H7 (cell line): Measurements from ENCODE around the gene GALNT6. TPM values are rescaled to one million over a fixed set of nuclear protein-coding genes. Genes with fewer than 3 reads are reported as not detected.
"Not testable (repeated sequence)": the region's sequence is repeated elsewhere in the genome, so short reads cannot be mapped to it uniquely, and the experiment has no call there.

Experiments used
- DNase-seq: peaks from one replicate; pipeline ENCODE4 v3.0.0; 2012
- H3K27me3 ChIP-seq: 2 replicates; pipeline ENCODE4 v1.6.0; 2011; ENCODE audit warnings: mild to moderate bottlenecking, low read length; ENCODE audit not compliant: control insufficient read depth, insufficient read depth
- H3K36me3 ChIP-seq: replicated peaks from 2 replicates; pipeline ENCODE4 v1.5.1; 2011; ENCODE audit warnings: low read length; ENCODE audit not compliant: control insufficient read depth, insufficient read depth
- H3K4me3 ChIP-seq: 2 replicates; pipeline ENCODE4 v1.5.1; 2011; ENCODE audit warnings: low read depth, mild to moderate bottlenecking, control low read depth, low read length, moderate library complexity; ENCODE audit not compliant: insufficient read depth
- total RNA-seq: library from RNA; depleted of rRNA; stranded (reverse); fragments of >200 nt; shearing (Covaris generic); gene quantifications from 2 replicates; pipeline ENCODE4 v1.2.3, GENCODE V29; 2014

GALNT6 gene
- total RNA-seq, 1 experiment from 2014 or later: 22.8 TPM

DNA sequence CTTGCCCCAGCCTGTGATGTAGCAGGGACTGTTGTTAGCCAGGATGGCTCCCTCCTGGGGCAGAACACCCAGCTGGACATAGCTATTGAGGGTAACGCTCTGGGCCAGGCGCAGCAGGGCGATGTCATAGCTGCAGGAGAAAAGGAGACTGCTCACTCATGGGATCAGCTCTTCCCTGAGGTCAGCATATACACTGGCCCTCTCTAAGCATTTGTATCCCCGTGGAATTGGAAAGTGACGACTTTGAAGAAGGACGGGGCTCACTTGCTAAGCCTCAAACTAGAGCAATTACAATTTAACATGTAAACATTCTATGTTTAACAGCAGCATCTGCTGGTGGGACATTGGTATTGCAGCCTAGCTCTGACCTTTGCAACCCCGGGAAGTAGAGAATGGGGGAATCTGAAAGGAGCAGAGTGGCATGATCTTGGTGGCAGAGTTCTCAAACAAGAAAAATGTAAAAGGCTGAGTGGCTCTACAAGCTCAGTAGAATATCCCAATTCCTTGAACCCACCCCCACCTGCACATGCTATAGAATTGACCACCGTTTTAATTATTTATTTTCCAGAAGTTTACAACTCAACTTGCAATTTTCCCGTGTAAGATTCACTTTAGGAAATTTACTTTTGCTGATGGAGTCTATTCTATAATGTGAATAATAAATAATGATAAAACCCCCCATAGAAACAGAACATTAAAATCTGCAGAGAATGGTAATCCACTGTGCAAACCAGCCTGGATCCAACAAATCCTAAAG lies 49.8 kb downstream of the GALNT6 start:
- Histone ChIP-seq H3K4me3 (no peak overlapping the region), H3K36me3 (no peaks in the 10 kb centered on the region), H3K27me3 (no peaks in the 10 kb centered on the region)
- DNase-seq: peak; percentile 79

DNA sequence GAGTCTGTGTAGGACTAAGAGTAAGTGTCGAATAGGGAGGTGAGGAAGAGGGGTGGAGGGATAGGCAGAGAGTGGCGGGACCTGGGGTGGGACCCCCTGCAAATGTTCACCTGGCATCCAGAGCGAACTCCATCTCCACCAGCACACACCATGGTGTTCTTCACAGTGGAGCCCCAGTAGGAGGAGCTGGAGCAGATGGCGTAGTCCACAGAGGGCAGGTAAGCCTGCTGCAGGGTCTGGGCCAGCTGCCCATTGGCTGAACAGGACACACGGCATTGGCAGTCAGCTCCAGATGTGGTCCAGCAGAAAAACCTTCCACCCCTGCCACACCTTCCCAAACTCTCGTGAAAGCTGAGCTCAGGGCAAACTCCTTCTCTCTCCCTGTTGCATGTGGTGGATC lies 51.5 kb downstream of the GALNT6 start:
- Histone ChIP-seq H3K36me3 (no peaks in the 10 kb centered on the region), H3K4me3 (no peak overlapping the region), H3K27me3 (no peaks in the 10 kb centered on the region)
- peak; percentile 26 for DNase-seq

DNA sequence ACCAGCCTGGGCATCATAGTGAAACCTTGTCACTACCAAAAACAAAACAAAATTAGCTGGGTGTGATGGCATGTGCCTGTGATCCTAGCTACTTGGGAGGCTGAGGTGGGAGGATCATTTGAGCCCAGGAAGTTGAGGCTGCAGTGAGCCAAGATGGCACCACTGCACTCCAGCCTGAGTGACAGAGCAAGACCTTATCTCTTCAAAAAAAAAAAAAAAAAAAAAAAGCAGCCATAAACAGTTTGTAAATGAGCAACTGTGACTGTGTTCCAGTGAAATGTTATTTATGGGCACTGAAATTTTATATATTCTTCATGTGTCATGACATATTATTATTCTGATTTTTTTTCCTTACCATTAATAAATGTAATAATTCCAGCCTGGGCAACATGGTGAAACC lies 53.9 kb downstream of the GALNT6 start:
- DNase-seq, H3K36me3 ChIP-seq, H3K4me3 ChIP-seq, H3K27me3 ChIP-seq: not testable (repeated sequence)

DNA sequence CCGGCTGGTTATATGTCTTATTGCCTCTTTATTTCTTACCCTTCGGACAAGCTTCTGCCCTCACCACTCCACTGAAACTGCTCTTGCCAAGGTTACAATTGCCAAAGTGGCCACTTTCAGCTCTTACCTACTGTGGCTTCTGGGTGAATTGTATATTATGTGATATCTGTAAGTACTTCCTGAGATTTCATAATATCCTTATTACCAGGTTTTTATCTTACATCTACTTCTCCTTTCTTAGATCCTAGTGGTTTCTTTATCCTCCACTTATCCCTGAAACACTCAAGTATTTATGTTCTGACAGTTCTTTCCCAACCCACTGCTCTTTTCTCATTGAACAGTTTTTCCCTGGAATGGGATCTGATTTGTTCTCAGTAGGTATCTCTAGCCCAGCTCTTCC lies 55.3 kb downstream of the GALNT6 start:
- DNase-seq: no peak
- H3K36me3 ChIP-seq: no peaks in the 10 kb centered on the region
- H3K27me3 ChIP-seq: no peaks in the 10 kb centered on the region
- no peak overlapping the region for H3K4me3 ChIP-seq

DNA sequence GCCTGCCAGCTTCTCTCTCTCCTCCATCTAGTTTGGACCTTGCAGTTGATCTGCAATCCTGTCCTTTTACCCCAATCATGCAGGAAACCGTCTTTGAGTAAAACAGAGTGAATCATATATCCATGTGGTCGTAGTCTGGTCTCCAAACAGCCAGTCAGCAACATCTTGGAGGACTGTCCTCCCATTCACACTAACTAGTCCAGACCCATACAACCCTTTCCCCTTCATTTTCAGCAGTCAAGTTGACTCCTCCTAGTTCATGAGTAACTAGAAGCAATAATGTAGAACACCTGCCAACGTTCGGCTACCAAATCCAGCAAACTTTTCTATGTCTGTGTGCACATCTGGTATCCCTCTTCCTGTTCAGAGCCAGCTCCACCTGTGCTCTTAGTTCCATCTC lies 56.4 kb downstream of the GALNT6 start:
- no peaks in the 10 kb centered on the region for H3K27me3 ChIP-seq
- no peaks in the 10 kb centered on the region for H3K36me3 ChIP-seq
- no peak overlapping the region for H3K4me3 ChIP-seq
- no peak for DNase-seq

DNA sequence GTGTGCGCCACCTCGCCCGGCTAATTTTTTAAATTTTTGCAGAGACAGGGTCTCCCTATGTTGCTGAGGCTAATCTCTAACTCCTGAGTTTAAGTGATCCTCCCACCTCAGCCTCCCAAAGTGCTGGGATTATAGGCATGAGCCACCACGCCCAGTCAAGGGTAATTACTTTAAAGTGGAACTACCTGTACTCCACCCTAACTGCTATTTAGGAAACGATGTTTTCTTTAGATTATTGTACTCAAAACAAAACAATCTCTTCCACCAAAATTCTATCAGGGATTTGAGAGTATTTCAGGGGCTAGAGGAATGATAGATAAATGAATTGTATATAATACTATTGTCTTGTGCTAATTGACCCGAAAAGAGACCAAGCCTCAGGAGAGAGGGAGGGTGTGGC lies 57.7 kb downstream of the GALNT6 start:
- Histone ChIP-seq H3K36me3 (no peaks in the 10 kb centered on the region), H3K4me3 (no peak overlapping the region), H3K27me3 (no peaks in the 10 kb centered on the region)
- no peak for DNase-seq

DNA sequence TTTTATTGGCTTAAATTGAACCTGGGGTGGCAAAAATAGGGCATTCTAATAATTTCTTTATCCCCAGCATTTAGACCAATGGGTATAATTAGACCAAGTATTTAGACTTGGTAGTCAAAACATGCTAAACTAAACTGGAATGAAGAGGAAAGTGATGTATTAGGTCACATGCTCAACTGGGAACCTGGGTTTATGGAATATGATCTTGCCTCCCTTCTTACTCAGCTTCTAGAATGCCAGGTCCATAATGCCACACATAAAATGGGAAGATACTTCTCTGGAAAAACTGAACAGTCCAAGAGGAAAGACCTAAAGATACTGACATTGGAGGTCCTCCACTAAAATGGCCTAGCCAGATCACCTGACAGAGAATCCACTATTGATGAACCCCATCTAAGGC lies 61.0 kb downstream of the GALNT6 start:
- no peaks in the 10 kb centered on the region for H3K27me3 ChIP-seq
- H3K36me3 ChIP-seq: no peaks in the 10 kb centered on the region
- DNase-seq: no peak
- no peak overlapping the region for H3K4me3 ChIP-seq

DNA sequence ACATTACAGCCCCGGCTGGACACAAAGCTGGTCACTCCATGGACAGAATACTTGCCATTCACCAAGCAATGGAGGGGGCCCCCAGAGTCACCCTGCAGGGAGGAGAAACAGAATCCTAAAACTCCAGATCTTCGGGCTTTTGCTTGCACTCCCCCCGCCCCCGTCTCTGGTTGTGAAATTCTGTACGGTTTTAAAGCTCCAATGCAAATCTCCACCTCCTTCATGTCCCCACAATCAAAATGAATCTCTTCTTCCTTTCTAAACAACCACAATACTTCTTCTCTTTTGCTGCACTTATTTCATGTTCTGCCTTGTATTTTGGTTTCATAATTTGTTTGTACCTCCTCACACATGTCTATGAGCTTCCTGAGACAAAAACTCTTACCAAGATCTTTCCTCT lies 61.5 kb downstream of the GALNT6 start:
- no peak overlapping the region for H3K4me3 ChIP-seq
- no peak for DNase-seq
- no peaks in the 10 kb centered on the region for H3K27me3 ChIP-seq
- no peaks in the 10 kb centered on the region for H3K36me3 ChIP-seq

DNA sequence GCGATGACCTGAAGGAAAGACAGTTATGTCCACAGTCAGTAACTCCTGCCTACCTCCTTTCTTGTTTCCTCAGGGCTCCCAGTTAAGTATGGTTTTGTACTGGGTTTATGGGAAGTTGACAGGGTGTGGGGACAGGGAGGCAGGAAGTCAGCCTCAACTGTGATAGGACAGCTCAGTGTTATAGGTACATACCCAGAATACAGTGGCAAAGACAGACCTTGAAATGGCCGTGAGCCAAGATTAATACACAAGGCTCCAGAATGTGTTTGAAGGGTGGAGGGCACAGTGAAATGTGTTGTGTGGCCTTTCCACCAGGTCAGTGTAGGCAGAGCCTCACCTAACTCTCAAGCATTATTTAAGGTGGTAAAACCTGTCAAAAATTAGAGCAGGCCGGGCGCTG lies 62.6 kb downstream of the GALNT6 start:
- H3K4me3 ChIP-seq: no peak overlapping the region
- no peaks in the 10 kb centered on the region for H3K27me3 ChIP-seq
- DNase-seq: no peak
- no peaks in the 10 kb centered on the region for H3K36me3 ChIP-seq

DNA sequence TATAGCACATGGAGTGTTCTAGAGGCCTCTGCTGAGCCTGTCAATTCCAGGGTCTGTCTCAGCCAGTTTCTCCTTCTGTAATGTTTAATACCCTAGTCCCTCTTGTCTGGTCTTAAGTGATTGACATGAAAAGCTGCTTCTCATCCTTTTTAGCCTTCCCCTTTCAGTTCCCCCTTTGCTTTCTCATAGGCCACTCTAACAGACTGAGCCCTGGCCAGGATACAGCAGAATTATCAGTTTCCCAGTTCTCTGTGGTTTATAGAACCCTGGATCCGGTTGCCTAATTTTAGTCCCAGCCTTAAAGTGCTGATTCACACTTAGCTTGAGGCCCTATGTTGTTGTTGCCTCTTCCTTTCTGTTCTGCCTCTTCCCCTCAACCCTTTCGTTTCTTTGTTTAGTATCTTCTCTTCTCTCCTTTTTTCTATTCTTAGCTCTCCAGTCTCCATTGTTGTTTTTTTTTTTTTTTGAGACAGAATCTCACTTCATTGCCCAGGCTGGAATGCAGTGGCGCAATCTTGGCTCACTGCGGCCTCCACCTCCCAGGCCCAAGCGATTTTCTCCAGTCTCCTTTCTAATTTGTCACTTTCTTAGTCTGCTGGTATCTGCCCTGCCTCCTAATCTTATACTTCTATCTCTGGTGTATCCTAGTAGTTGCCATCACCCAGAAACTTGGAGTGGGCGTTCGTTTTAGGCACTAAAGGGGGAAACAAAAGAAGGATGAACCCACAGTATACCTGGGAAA lies 64.3 kb downstream of the GALNT6 start:
- DNase-seq: no peak
- H3K27me3 ChIP-seq: no peaks in the 10 kb centered on the region
- H3K4me3 ChIP-seq: no peak overlapping the region
- H3K36me3 ChIP-seq: no peaks in the 10 kb centered on the region

DNA sequence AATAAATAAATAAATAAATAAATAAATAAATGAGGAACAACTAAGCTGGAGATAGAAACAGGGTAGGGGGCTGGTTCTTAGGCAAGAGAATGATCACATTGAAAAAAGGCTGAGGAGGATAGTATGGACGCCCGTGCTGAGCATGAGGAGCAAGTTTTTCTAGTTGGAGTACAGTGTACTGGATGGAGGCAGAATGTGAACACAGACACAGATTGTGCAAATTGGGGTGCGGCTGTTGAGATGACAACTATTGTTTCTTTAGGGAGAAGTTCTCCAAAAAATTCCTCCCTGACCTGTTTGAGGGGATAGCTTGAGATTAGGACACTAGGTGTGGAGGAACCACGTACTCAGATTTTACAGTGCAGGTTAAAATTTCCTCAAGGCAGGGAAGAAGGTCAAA lies 66.3 kb downstream of the GALNT6 start:
- Histone ChIP-seq H3K4me3 (no peak overlapping the region), H3K36me3 (no peaks in the 10 kb centered on the region), H3K27me3 (no peaks in the 10 kb centered on the region)
- DNase-seq: no peak

DNA sequence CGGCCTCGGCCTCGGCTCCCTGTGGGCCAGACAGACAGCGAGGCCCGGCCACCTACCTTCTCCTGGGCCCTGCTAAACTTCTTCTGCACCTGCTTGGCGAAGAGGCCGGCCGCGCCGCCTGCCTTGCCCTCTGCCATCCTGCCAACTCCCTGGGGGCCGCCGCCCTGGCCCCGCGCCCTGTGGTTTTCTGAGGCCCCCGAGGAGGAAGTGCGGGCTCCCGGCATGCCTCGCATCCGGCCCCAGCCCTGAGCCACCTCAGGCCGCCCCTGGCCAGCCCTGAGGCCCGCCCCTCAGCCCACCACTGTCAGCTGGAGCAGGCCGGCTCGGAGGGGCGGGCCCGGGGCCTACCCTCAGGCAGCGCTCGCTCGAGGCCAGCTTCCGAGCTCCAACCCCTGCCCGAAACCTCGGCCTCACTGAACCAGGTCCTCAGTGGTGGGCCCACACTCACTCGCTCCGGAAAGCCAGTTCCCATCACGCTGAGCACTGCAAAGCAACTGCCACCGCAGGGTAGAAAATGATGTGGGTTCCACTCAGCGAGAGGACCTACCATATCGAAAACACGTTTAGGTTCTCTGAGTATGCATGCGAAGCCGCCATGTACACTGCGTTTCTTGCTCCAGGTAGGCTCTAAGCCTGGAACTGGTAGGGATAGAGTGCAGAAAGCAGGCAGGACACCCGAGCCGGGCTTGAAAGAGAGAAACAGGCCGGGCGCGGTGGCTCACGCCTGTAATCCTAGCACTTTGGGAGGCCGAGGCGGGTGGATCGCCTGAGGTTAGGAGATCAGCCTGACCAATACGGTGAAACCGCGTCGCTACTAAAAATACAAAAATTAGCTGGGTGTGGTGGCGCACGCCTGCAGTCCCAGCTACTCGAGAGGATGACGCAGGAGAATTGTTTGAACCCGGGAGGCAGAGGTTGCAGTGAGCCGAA lies 67.0 kb downstream of the GALNT6 start, which contains the start of gene BIN2:
Gene BIN2, minus strand, starts transcription at position 209 of the 930 bp plus-strand sequence. Its CDS starts 72 bp downstream, at position 137.
- H3K36me3 ChIP-seq: no peaks in the 10 kb centered on the region
- no peak within 1 kb of the TSS for H3K4me3 ChIP-seq
- no peaks in the 10 kb centered on the region for H3K27me3 ChIP-seq
- DNase-seq: peak; percentile 49

DNA sequence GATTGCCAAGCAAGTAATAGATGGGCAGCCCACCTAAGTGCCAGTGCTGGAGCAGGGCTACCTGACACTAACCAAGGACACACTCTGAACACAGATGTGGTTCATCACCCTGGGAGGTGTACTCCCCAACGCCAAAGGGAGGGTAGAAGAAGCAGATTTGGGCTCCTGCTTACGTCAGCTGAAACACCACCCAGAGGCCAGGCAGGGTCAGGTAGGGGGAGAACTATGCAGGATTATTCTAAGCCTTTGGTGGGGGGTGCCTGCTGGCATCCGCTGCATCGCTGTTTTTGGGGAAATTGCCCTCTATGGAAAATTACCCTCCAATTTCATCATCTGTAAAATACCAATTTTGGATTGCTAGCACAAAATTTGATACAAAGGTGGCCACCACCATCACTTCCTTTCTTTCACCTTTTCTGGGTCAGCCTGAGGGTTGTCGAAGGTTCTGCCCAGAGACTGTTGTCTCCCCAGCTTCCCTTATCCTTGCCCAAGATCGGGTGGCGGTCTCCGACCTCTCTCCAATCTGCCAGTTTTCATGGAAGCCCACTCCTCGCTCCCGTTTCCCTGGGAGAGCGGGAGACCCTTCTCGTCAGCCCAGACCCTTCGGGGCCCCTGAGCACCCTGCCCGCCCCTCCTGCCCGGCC lies 67.8 kb downstream of the GALNT6 start:
- no peaks in the 10 kb centered on the region for H3K27me3 ChIP-seq
- peak; percentile 47 for DNase-seq
- H3K4me3 ChIP-seq: no peak overlapping the region
- H3K36me3 ChIP-seq: no peaks in the 10 kb centered on the region

DNA sequence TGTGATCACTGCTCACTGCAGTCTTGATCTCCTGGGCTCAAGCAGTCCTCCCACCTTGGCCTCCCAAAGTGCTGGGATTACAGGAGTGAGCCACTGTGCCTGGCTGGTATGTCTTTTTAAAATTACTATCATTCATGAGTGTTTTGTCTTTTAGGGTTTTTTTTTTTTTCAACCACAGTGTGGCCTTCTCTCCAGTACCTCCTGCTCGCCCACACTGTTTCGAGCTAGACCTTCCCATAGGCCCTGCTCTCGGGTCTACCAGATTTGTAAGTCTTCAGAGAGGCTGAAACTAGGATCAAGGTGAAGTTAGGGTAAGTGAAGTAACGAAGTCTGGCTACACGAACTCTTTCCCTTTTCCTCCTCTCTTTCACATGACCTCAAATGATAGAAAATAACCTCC lies 68.8 kb downstream of the GALNT6 start:
- H3K4me3 ChIP-seq: no peak overlapping the region
- no peak for DNase-seq
- H3K27me3 ChIP-seq: no peaks in the 10 kb centered on the region
- no peaks in the 10 kb centered on the region for H3K36me3 ChIP-seq
